H1 (cell line): ENCODE measurements around the gene ZDHHC11. TPM values are rescaled to one million over a fixed set of nuclear protein-coding genes. Genes with fewer than 3 reads are reported as not detected.
"Not testable (repeated sequence)": the region's sequence is repeated elsewhere in the genome, so short reads cannot be mapped to it uniquely, and the experiment has no call there.

Experiments used
- CTCF ChIA-PET: fragments of 300-600 bp; sonication (Branson Sonifier 250); formaldehyde crosslinking; loops from one replicate; lab custom pipeline; 2021; ENCODE audit not compliant: partially characterized antibody; lab: Charles Lee
- POLR2A ChIA-PET: fragments of 300-600 bp; sonication (Branson Sonifier 250); formaldehyde crosslinking; loops from one replicate; lab custom pipeline; 2021; ENCODE audit warnings: inconsistent platforms; ENCODE audit not compliant: partially characterized antibody; lab: Charles Lee
- DNase-seq, 2 experiments: peaks; one replicate each; pipeline versions ENCODE4 v3.0.0 to v3.0.0-alpha.2; 2010 to 2022; ENCODE audit warnings: low spot score in 2 of 2, low read depth in 1 of 2, mixed read lengths in 1 of 2
- FAIRE-seq: peaks from 2 replicates; lab custom pipeline; 2011; peaks lifted over from hg19 to GRCh38; lab: Jason Lieb, UNC
- H2AFZ ChIP-seq: 2 replicates; pipeline ENCODE4 v1.8.1; 2012; ENCODE audit warnings: low read length, inconsistent platforms
- H2AK5ac ChIP-seq: 2 replicates; pipeline ENCODE4 v1.6.1; 2013; ENCODE audit warnings: low read depth, low read length
- H2BK120ac ChIP-seq: replicated peaks from 2 replicates; pipeline ENCODE3; 2013; ENCODE audit warnings: low read depth, low read length, inconsistent platforms
- H2BK12ac ChIP-seq: 2 replicates; pipeline ENCODE4 v1.6.1; 2013; ENCODE audit warnings: low read depth, low read length
- H2BK15ac ChIP-seq: 2 replicates; pipeline ENCODE4 v1.6.1; 2013; ENCODE audit warnings: low read length
- H2BK20ac ChIP-seq: 2 replicates; pipeline ENCODE4 v1.6.1; 2013; ENCODE audit warnings: low read length
- H2BK5ac ChIP-seq: 2 replicates; pipeline ENCODE4 v1.6.1; 2013; ENCODE audit warnings: low read depth, low read length
- H3K14ac ChIP-seq: 2 replicates; pipeline ENCODE4 v1.6.1; 2013; ENCODE audit warnings: inconsistent platforms; ENCODE audit not compliant: insufficient read length
- H3K18ac ChIP-seq: 2 replicates; pipeline ENCODE4 v1.6.1; 2013; ENCODE audit warnings: low read length; ENCODE audit errors: extremely low read depth
- H3K23ac ChIP-seq: 2 replicates; pipeline ENCODE4 v1.6.1; 2013; ENCODE audit warnings: inconsistent platforms; ENCODE audit not compliant: insufficient read length
- H3K23me2 ChIP-seq: 2 replicates; pipeline ENCODE4 v1.6.1; 2013; ENCODE audit warnings: low read depth, low read length
- H3K27ac ChIP-seq: 2 replicates; pipeline ENCODE4 v1.6.1; 2011; ENCODE audit warnings: low read depth, low read length, inconsistent platforms
- H3K27me3 ChIP-seq, 4 experiments: replicated peaks in 1 of 4; 1 replicate in 1 of 4; 2 replicates in 3 of 4; pipeline versions ENCODE4 v1.6.1 to v1.8.1; 2011 to 2013; ENCODE audit warnings: low read length in 3 of 4, mild to moderate bottlenecking in 3 of 4, inconsistent platforms in 2 of 4, mixed read lengths in 2 of 4, moderate library complexity in 1 of 4; ENCODE audit not compliant: control insufficient read depth in 3 of 4, insufficient read depth in 3 of 4; ENCODE audit errors: extremely low read depth in 1 of 4
- H3K36me3 ChIP-seq, 4 experiments: 2 replicates each; pipeline versions ENCODE4 v1.6.1 to v1.8.1; 2011 to 2013; ENCODE audit warnings: mild to moderate bottlenecking in 4 of 4, low read length in 3 of 4, moderate library complexity in 2 of 4, control low read depth in 1 of 4, inconsistent platforms in 1 of 4; ENCODE audit not compliant: insufficient read depth in 4 of 4, control insufficient read depth in 2 of 4
- H3K4ac ChIP-seq: replicated peaks from 2 replicates; pipeline ENCODE3; 2013; ENCODE audit warnings: low read length, low read depth, mixed read lengths, inconsistent platforms; ENCODE audit not compliant: insufficient read length
- H3K4me1 ChIP-seq, 4 experiments: replicated peaks in 1 of 4; 1 replicate in 1 of 4; 2 replicates in 3 of 4; pipeline versions ENCODE4 v1.6.1 to v1.8.1; 2011 to 2013; ENCODE audit warnings: low read length in 3 of 4, inconsistent platforms in 2 of 4, mixed read lengths in 1 of 4; ENCODE audit not compliant: insufficient read depth in 4 of 4, control insufficient read depth in 3 of 4
- H3K4me2 ChIP-seq, 2 experiments: 2 replicates each; pipeline versions ENCODE4 v1.6.1 to v1.8.1; 2011 to 2013; ENCODE audit warnings: low read depth in 2 of 2, low read length in 2 of 2, control low read depth in 1 of 2, inconsistent platforms in 1 of 2, mild to moderate bottlenecking in 1 of 2; ENCODE audit not compliant: insufficient read depth in 1 of 2
- H3K4me3 ChIP-seq, 4 experiments: fragments of 200-600, 300-600 bp in 1 of 4; sonication (generic), shearing (Covaris generic), sonication (Bioruptor Twin) in 1 of 4; 2 replicates each; pipeline versions ENCODE4 v1.5.1 to v1.8.1; 2011 to 2016; ENCODE audit warnings: low read length in 4 of 4, low read depth in 3 of 4, control low read depth in 2 of 4, inconsistent platforms in 2 of 4, mild to moderate bottlenecking in 2 of 4, mixed read lengths in 1 of 4, moderate library complexity in 1 of 4; ENCODE audit not compliant: insufficient read depth in 2 of 4; ENCODE audit errors: extremely low read depth in 1 of 4
- H3K56ac ChIP-seq: replicated peaks from 2 replicates; pipeline ENCODE3; 2013; ENCODE audit warnings: low read depth, mild to moderate bottlenecking, mixed read lengths, low read length, inconsistent platforms; ENCODE audit not compliant: insufficient read length
- H3K79me1 ChIP-seq: 2 replicates; pipeline ENCODE4 v1.6.1; 2013; ENCODE audit warnings: low read depth, low read length, control low read depth
- H3K79me2 ChIP-seq, 2 experiments: 2 replicates each; pipeline versions ENCODE4 v1.6.1 to v1.8.1; 2012 to 2013; ENCODE audit warnings: low read length in 2 of 2, mild to moderate bottlenecking in 2 of 2, inconsistent platforms in 1 of 2; ENCODE audit not compliant: insufficient read depth in 2 of 2, control insufficient read depth in 1 of 2
- H3K9ac ChIP-seq, 4 experiments: replicated peaks in 1 of 4; 1 replicate in 1 of 4; 2 replicates in 3 of 4; pipeline versions ENCODE4 v1.6.1 to v1.8.1; 2011 to 2013; ENCODE audit warnings: low read depth in 3 of 4, low read length in 3 of 4, control low read depth in 2 of 4, mild to moderate bottlenecking in 2 of 4, moderate library complexity in 2 of 4, inconsistent platforms in 1 of 4; ENCODE audit errors: extremely low read depth in 1 of 4
- H3K9me3 ChIP-seq, 2 experiments: 2 replicates each; pipeline versions ENCODE4 v1.6.1 to v1.8.1; 2012 to 2013; ENCODE audit warnings: mild to moderate bottlenecking in 2 of 2, moderate library complexity in 2 of 2, control low read depth in 1 of 2, inconsistent platforms in 1 of 2, low read depth in 1 of 2, low read length in 1 of 2, mixed read lengths in 1 of 2; ENCODE audit not compliant: insufficient read depth in 2 of 2
- H4K20me1 ChIP-seq, 2 experiments: replicated peaks in 1 of 2; 2 replicates each; pipeline versions ENCODE3 to v1.8.1; 2011 to 2013; ENCODE audit warnings: inconsistent platforms in 2 of 2, low read length in 2 of 2, mild to moderate bottlenecking in 1 of 2; ENCODE audit not compliant: insufficient read depth in 2 of 2, control insufficient read depth in 1 of 2
- H4K5ac ChIP-seq: 2 replicates; pipeline ENCODE4 v1.6.1; 2013; ENCODE audit warnings: low read length, low read depth, mixed read lengths, inconsistent platforms; ENCODE audit not compliant: insufficient read length
- H4K8ac ChIP-seq: 2 replicates; pipeline ENCODE4 v1.8.0; 2013; ENCODE audit warnings: mild to moderate bottlenecking, moderate library complexity, low read length, inconsistent platforms; ENCODE audit not compliant: insufficient read depth; ENCODE audit errors: extremely low read depth
- H4K91ac ChIP-seq: replicated peaks from 2 replicates; pipeline ENCODE3; 2013; ENCODE audit warnings: low read length, mixed read lengths, inconsistent platforms; ENCODE audit not compliant: insufficient read length
- CTCF ChIP-seq, 3 experiments: IDR thresholded peaks; 1 replicate in 2 of 3; 2 replicates in 1 of 3; pipeline versions ENCODE4 v1.5.1 to v1.6.1; 2011; ENCODE audit warnings: low read length in 3 of 3, mild to moderate bottlenecking in 3 of 3, inconsistent platforms in 2 of 3, low read depth in 1 of 3, moderate library complexity in 1 of 3; ENCODE audit not compliant: insufficient read depth in 1 of 3; ENCODE audit errors: control extremely low read depth in 1 of 3
- WGBS, 2 experiments: shearing (Covaris generic) in 1 of 2; methylation state at CpG; one replicate each; pipeline versions ENCODE4 v1.1.6 to v1.1.7; 2013 to 2015; ENCODE audit warnings: low lambda C conversion rate in 2 of 2, mixed read lengths in 2 of 2, inconsistent platforms in 1 of 2, low coverage in 1 of 2, missing lambda C conversion rate in 1 of 2; ENCODE audit not compliant: insufficient replicate concordance in 2 of 2, insufficient coverage in 1 of 2, insufficient read length in 1 of 2; ENCODE audit errors: extremely low coverage in 1 of 2, missing lambda C conversion rate in 1 of 2; 5-methylcytosine and 5-hydroxymethylcytosine counted together
- polyA plus RNA-seq, 7 experiments: library from polyadenylated mRNA; depleted of rRNA in 3 of 7; stranded (reverse) in 5 of 7; unstranded in 2 of 7; fragments of >200 nt in 5 of 7; fragments of 200-250 nt in 2 of 7; gene quantifications; 1 replicate in 5 of 7; 2 replicates in 1 of 7; 4 replicates in 1 of 7; pipeline versions ENCODE4 v1.2.1 to v1.2.3, GENCODE V29; 2011 to 2013; ENCODE audit warnings: missing spikeins in 2 of 7, mixed read lengths in 2 of 7
- total RNA-seq: library from RNA; stranded (reverse); fragmentation: NEBNext Ultra II Directional; extraction: Animal tissue kit (Norgen Biotek cat#: 25700); gene quantifications from 2 replicates; pipeline ENCODE4 v1.2.1, GENCODE V29; 2021

Gene ZDHHC11
- total and polyA plus RNA-seq, 2 of the 8 experiments (the other 6 are each of a cell fraction or from before 2014, with no cell fraction given), result 4.7 to 16.6 TPM

GRCh38 chr5:838431-838851, 12.3 kb downstream of the ZDHHC11 start:
- not testable (repeated sequence) for H3K4me1 ChIP-seq, H2AFZ ChIP-seq, H3K14ac ChIP-seq

More at GRCh38 chr5:838431-838851, 12.3 kb downstream of the ZDHHC11 start:
- H3K56ac ChIP-seq, H3K9ac ChIP-seq, H3K4me3 ChIP-seq, H3K23ac ChIP-seq, H3K36me3 ChIP-seq, POLR2A ChIA-PET, H4K91ac ChIP-seq, H2BK15ac ChIP-seq, H2AK5ac ChIP-seq, H4K8ac ChIP-seq, H3K79me2 ChIP-seq, H2BK20ac ChIP-seq, H2BK120ac ChIP-seq, H3K4me2 ChIP-seq, H2BK12ac ChIP-seq, H3K9me3 ChIP-seq, H3K23me2 ChIP-seq, H4K20me1 ChIP-seq, H3K18ac ChIP-seq, H2BK5ac ChIP-seq, H3K27me3 ChIP-seq, H4K5ac ChIP-seq, CTCF ChIA-PET, H3K79me1 ChIP-seq, H3K4ac ChIP-seq, H3K27ac ChIP-seq, FAIRE-seq: not testable (repeated sequence)
- WGBS, 2 experiments, result 77% methylated on average over 10 of the region's 10 CpGs; no CpG with 5 or more reads in 1 of the 2 experiments
- TF ChIP-seq CTCF (IDR thresholded peaks at IDR 0.05; ENCODE audit: control extremely low read depth in 1 of 3, insufficient read depth in 1 of 3, low read depth in 1 of 3, low read length in 3 of 3), result peak in 2 of 3 experiments; percentile 11 to 16; a peak in 2 of 4 replicates
- peak in 1 of 2 experiments; percentile 58 for DNase-seq
